HCT116 (cell line): Measurements from ENCODE around the gene KRT13. TPM values are rescaled to one million over a fixed set of nuclear protein-coding genes. Genes with fewer than 3 reads are reported as not detected.

ENCODE experiments used
- ATAC-seq: fragments of 200-7000 bp; cut with Tn5 transposase; 2 replicates; pipeline ENCODE4 v1.9.1; 2020; ENCODE audit warnings: mild to moderate bottlenecking, moderate library complexity
- BruUV-seq: library from RNA; stranded (reverse); fragments of 400-500 nt; replicated peaks from 2 replicates; lab custom pipeline; 2021; lab: Mats Ljungman, UMichigan
- CTCF ChIA-PET: fragments of 300-600 bp; sonication (Branson Sonifier 250); formaldehyde crosslinking; loops from one replicate; lab custom pipeline; 2021; ENCODE audit warnings: antibody characterized with exemption; lab: Charles Lee
- POLR2A ChIA-PET: fragments of 300-600, 350-600 bp; sonication (Branson Sonifier 250); formaldehyde crosslinking; loops from one replicate; lab custom pipeline; 2021; ENCODE audit warnings: antibody characterized with exemption; lab: Charles Lee
- RAD21 ChIA-PET, 2 experiments: fragments of 300-600 bp; sonication (Branson Sonifier 250); formaldehyde crosslinking; loops; one replicate each; lab custom pipeline; 2023; ENCODE audit warnings: low total read pairs in 2 of 2; ENCODE audit not compliant: uncharacterized antibody in 2 of 2, unreplicated experiment in 2 of 2, low non-redundant PET in 1 of 2; lab: Charles Lee
- DNase-seq: peaks from one replicate; pipeline ENCODE4 v3.0.0-alpha.2; 2010; ENCODE audit warnings: low read depth, low spot score
- H2AFZ ChIP-seq: fragments of 200-600 bp; shearing (Covaris generic), sonication (generic); 2 replicates; pipeline ENCODE4 v1.6.1; 2017; ENCODE audit warnings: low read depth, mixed run types, mixed read lengths, antibody characterized with exemption, low read length; ENCODE audit not compliant: poor library complexity, severe bottlenecking
- H3K27ac ChIP-seq: 2 replicates; pipeline ENCODE4 v1.5.1; 2012; ENCODE audit warnings: low read depth, low read length
- H3K27me3 ChIP-seq: fragments of 200-600 bp; sonication (generic); 2 replicates; pipeline ENCODE4 v1.6.1; 2016; ENCODE audit warnings: mixed run types, low read length, mixed read lengths; ENCODE audit not compliant: insufficient read depth
- H3K36me3 ChIP-seq, 2 experiments: fragments of 200-500 bp in 1 of 2; fragments of 200-600 bp in 1 of 2; sonication (Bioruptor generic) in 1 of 2; sonication (generic) in 1 of 2; 2 replicates each; pipeline versions ENCODE4 v1.5.1 to v1.6.1; 2014 to 2016; ENCODE audit warnings: low read length in 2 of 2, inconsistent platforms in 1 of 2, mixed read lengths in 1 of 2, mixed run types in 1 of 2; ENCODE audit not compliant: insufficient read depth in 2 of 2, control insufficient read depth in 1 of 2
- H3K4me1 ChIP-seq, 2 experiments: fragments of 200-600 bp in 1 of 2; sonication (generic) in 1 of 2; 2 replicates each; pipeline versions ENCODE4 v1.5.1 to v1.6.1; 2012 to 2017; ENCODE audit warnings: low read length in 2 of 2, inconsistent platforms in 1 of 2, mild to moderate bottlenecking in 1 of 2, mixed read lengths in 1 of 2, mixed run types in 1 of 2, moderate library complexity in 1 of 2; ENCODE audit not compliant: insufficient read depth in 2 of 2, control insufficient read depth in 1 of 2
- H3K4me2 ChIP-seq: fragments of 200-600 bp; sonication (generic); 2 replicates; pipeline ENCODE4 v1.6.1; 2017; ENCODE audit warnings: mixed run types, low read length, mixed read lengths
- H3K4me3 ChIP-seq, 2 experiments: fragments of 200-600 bp in 1 of 2; sonication (generic) in 1 of 2; replicated peaks in 1 of 2; 2 replicates each; pipeline ENCODE4 v1.5.1; 2011 to 2016; ENCODE audit warnings: low read length in 2 of 2, control low read depth in 1 of 2, low read depth in 1 of 2, mild to moderate bottlenecking in 1 of 2, mixed read lengths in 1 of 2, mixed run types in 1 of 2
- H3K79me2 ChIP-seq: fragments of 200-600 bp; sonication (generic); 2 replicates; pipeline ENCODE4 v1.6.1; 2017; ENCODE audit warnings: mild to moderate bottlenecking, mixed run types, low read length, moderate library complexity, mixed read lengths; ENCODE audit not compliant: insufficient read depth
- H3K9ac ChIP-seq: fragments of 200-600 bp; sonication (generic); 2 replicates; pipeline ENCODE4 v1.6.1; 2016; ENCODE audit warnings: low read length, mixed read lengths
- H3K9me2 ChIP-seq: fragments of 200-600 bp; sonication (generic), shearing (Covaris generic); 2 replicates; pipeline ENCODE4 v1.6.1; 2017; ENCODE audit warnings: mixed run types, mild to moderate bottlenecking, moderate library complexity; ENCODE audit not compliant: insufficient read depth
- H3K9me3 ChIP-seq, 2 experiments: fragments of 200-500 bp in 1 of 2; fragments of 200-600 bp in 1 of 2; sonication (Bioruptor generic) in 1 of 2; sonication (generic) in 1 of 2; 2 replicates each; pipeline ENCODE4 v1.6.1; 2014 to 2017; ENCODE audit warnings: low read length in 2 of 2, mixed read lengths in 2 of 2, inconsistent platforms in 1 of 2, low read depth in 1 of 2, mild to moderate bottlenecking in 1 of 2, mixed run types in 1 of 2, moderate library complexity in 1 of 2; ENCODE audit not compliant: control insufficient read depth in 1 of 2, insufficient read depth in 1 of 2
- H4K20me1 ChIP-seq: fragments of 200-600 bp; sonication (generic), shearing (Covaris generic); 2 replicates; pipeline ENCODE4 v1.6.1; 2017; ENCODE audit warnings: mixed run types, mild to moderate bottlenecking, moderate library complexity; ENCODE audit not compliant: insufficient read depth
- CEBPB ChIP-seq: IDR thresholded peaks from 2 replicates; pipeline ENCODE4 v1.6.1; 2012; ENCODE audit warnings: low read depth
- MAX ChIP-seq: IDR thresholded peaks from 2 replicates; pipeline ENCODE4 v1.6.1; 2012
- REST ChIP-seq: IDR thresholded peaks from 2 replicates; pipeline ENCODE4 v1.6.1; 2012; ENCODE audit warnings: low read depth
- SIN3A ChIP-seq: IDR thresholded peaks from 2 replicates; pipeline ENCODE4 v1.6.1; 2012; ENCODE audit warnings: low read depth
- SP1 ChIP-seq: IDR thresholded peaks from 2 replicates; pipeline ENCODE4 v1.6.1; 2012; ENCODE audit warnings: low read depth
- TCF7L2 ChIP-seq: IDR thresholded peaks from 2 replicates; pipeline ENCODE4 v1.7.0; 2011; ENCODE audit warnings: borderline replicate concordance, inconsistent platforms; ENCODE audit not compliant: insufficient read depth, insufficient read length; ENCODE audit errors: extremely low read depth
- ZBTB33 ChIP-seq: IDR thresholded peaks from 2 replicates; pipeline ENCODE4 v1.6.1; 2011; ENCODE audit warnings: mild to moderate bottlenecking, low read length, moderate library complexity; ENCODE audit not compliant: insufficient replicate concordance; ENCODE audit errors: extremely low read depth
- intact Hi-C: fragments of 100-400 bp; cut with micrococcal nuclease; formaldehyde crosslinking; loops from 2 replicates; pipeline ENCODE4 v1.10.0; 2022
- total RNA-seq: library from RNA; stranded (reverse); gene quantifications from one replicate; pipeline ENCODE4 v1.2.1, GENCODE V29; 2021; ENCODE audit not compliant: unreplicated experiment

KRT13 gene
- total RNA-seq, 1 experiment from 2014 or later, result 3.7 TPM

- Histone ChIP-seq H3K79me2 (no peaks in the 10 kb centered on the region), H3K27me3 (no peaks in the 10 kb centered on the region), H3K4me1 (peaks cover 13 to 44% of the 10 kb centered on the region in 2 experiments), H3K36me3 (no peaks in the 10 kb centered on the region), H3K9ac (no peak overlapping the region), H3K9me2 (no peaks in the 10 kb centered on the region), H4K20me1 (no peaks in the 10 kb centered on the region), H3K4me3 (no peak overlapping the region), H2AFZ (peak overlapping the region; percentile 2), H3K4me2 (no peak overlapping the region), H3K9me3 (no peaks in the 10 kb centered on the region), H3K27ac (no peak overlapping the region)
- RAD21 ChIA-PET, result no interaction called here
- BruUV-seq, result no TSS peak
- CTCF ChIA-PET, result interaction anchor here (7.3 kb wide), 1 partner anchor 94 kb away, joined by 142 read pairs; no protein-coding TSS in a partner anchor
- intact Hi-C loops, result no loop called here
- no peak for ATAC-seq
- no peak for DNase-seq
- POLR2A ChIA-PET, result no interaction called here
- TF ChIP-seq REST, result no peak
- TF ChIP-seq TCF7L2, result peak; percentile 11
- TF ChIP-seq SIN3A, result no peak
- 0 out of 2 replicates have a peak, but pooled peaks have one; percentile 15 for TF ChIP-seq MAX
Observed at GRCh38 chr17:41553176-41553575, 47.8 kb upstream of the KRT13 start.

GRCh38 chr17:41552455-41552854, 47.0 kb upstream of the KRT13 start:
- H3K4me1 ChIP-seq, result peaks cover 20 to 51% of the 10 kb centered on the region in 2 experiments
- H3K4me2 ChIP-seq, result no peak overlapping the region

More at GRCh38 chr17:41552455-41552854, 47.0 kb upstream of the KRT13 start:
- no peaks in the 10 kb centered on the region for H3K9me2 ChIP-seq
- H3K36me3 ChIP-seq, result no peaks in the 10 kb centered on the region
- RAD21 ChIA-PET, result no interaction called here
- H3K27me3 ChIP-seq, result no peaks in the 10 kb centered on the region
- H3K4me3 ChIP-seq, result no peak overlapping the region
- no peak overlapping the region for H3K27ac ChIP-seq
- H2AFZ ChIP-seq, result no peak overlapping the region
- CTCF ChIA-PET, result interaction anchor here (1.4 to 7.3 kb wide), 3 partner anchors 27 to 111 kb away, joined by 3 to 203 read pairs (median 142); no protein-coding TSS in a partner anchor
- POLR2A ChIA-PET, result no interaction called here
- H4K20me1 ChIP-seq, result no peaks in the 10 kb centered on the region
- ATAC-seq (no peak), DNase-seq (no peak)
- intact Hi-C loops, result no loop called here
- no peak for TF ChIP-seq CEBPB
- no peak for TF ChIP-seq ZBTB33
- no peak for TF ChIP-seq TCF7L2
- TF ChIP-seq SP1, result no peak
- TF ChIP-seq MAX, result no peak
- H3K79me2 ChIP-seq, result no peaks in the 10 kb centered on the region
- H3K9ac ChIP-seq, result no peak overlapping the region
- BruUV-seq, result no TSS peak
- H3K9me3 ChIP-seq, result no peaks in the 10 kb centered on the region
